ENCODE measurements around the gene ZNF333. TPM values are rescaled to one million over a fixed set of nuclear protein-coding genes. Genes with fewer than 3 reads are reported as not detected.

The ZNF333 gene
- total and polyA plus RNA-seq, 2 of the 4 experiments (the other 2 are of a cell fraction): 9.8 to 15.1 TPM

GRCh38 chr19:14672188-14672872 lies 17.5 kb upstream of the ZNF333 start:
- no peak overlapping the region for H3K56ac ChIP-seq (ENCODE audit: extremely low read depth, insufficient read depth, low read length)
- dilution Hi-C loops (cut with HindIII; ENCODE audit: low sequenced_read_pairs, unreplicated experiment): no loop called here
- CTCF ChIA-PET: no interaction called here
- WGBS, 2 experiments (ENCODE audit: extremely low coverage in 2 of 2, insufficient read length in 1 of 2): no CpG with 5 or more reads among the region's 3 CpGs
- H3K9me3 ChIP-seq (ENCODE audit: control insufficient read depth, insufficient read depth, low read length): no peaks in the 10 kb centered on the region
- POLR2A ChIA-PET (ENCODE audit: unreplicated experiment): no interaction called here
- no TSS peak for BruUV-seq (replicated peaks)
- H3K27ac ChIP-seq (ENCODE audit: insufficient read depth, low read length): no peak overlapping the region
- no peak overlapping the region for H3K4ac ChIP-seq (ENCODE audit: low read depth, low read length)
- no peaks in the 10 kb centered on the region for H3K4me1 ChIP-seq (ENCODE audit: control insufficient read depth, insufficient read depth, low read length)
- H3K23ac ChIP-seq (ENCODE audit: low read depth, low read length): no peak overlapping the region
- no peak overlapping the region for H2AFZ ChIP-seq (replicated peaks; ENCODE audit: low read length, poor library complexity)
- H2BK20ac ChIP-seq (ENCODE audit: low read depth, low read length): no peak overlapping the region
- no peak overlapping the region for H3K9ac ChIP-seq (ENCODE audit: low read depth, low read length)
- DNase-seq (no peak), ATAC-seq (ENCODE audit: low read depth) (no peak)
- no peak overlapping the region for H4K8ac ChIP-seq (ENCODE audit: low read depth in 2 of 2, low read length in 2 of 2)
- no peak overlapping the region for H4K5ac ChIP-seq (ENCODE audit: low read depth, low read length)
- in situ Hi-C loops (cut with MboI; ENCODE audit: low sequenced_read_pairs): no loop called here
- H2AK5ac ChIP-seq (ENCODE audit: low read depth, low read length): no peak overlapping the region
- no peaks in the 10 kb centered on the region for H4K20me1 ChIP-seq (ENCODE audit: insufficient read depth, low read length)
- no peak overlapping the region for H2BK15ac ChIP-seq (ENCODE audit: low read depth, low read length)
- no peak overlapping the region for H2BK120ac ChIP-seq (ENCODE audit: low read depth, low read length)
- H3K27me3 ChIP-seq (ENCODE audit: control insufficient read depth, insufficient read depth, low read length): no peaks in the 10 kb centered on the region
- H4K91ac ChIP-seq (ENCODE audit: insufficient read depth, low read depth, low read length): no peak overlapping the region
- no peak overlapping the region for H3K4me3 ChIP-seq (ENCODE audit: insufficient read depth, low read depth, low read length)
- no peaks in the 10 kb centered on the region for H3K9me1 ChIP-seq (ENCODE audit: insufficient read depth, low read length)
- H3K36me3 ChIP-seq (ENCODE audit: control insufficient read depth, insufficient read depth, low read length): no peaks in the 10 kb centered on the region
- no peak overlapping the region for H2BK5ac ChIP-seq (ENCODE audit: low read depth, low read length, poor library complexity, severe bottlenecking)
- no peak overlapping the region for H3K14ac ChIP-seq (replicated peaks; ENCODE audit: low read depth, low read length)
- no peaks in the 10 kb centered on the region for H3K79me1 ChIP-seq (ENCODE audit: low read depth in 1 of 2, low read length in 2 of 2)
- TF ChIP-seq RFX5 (IDR thresholded peaks at IDR 0.05; ENCODE audit: low read depth, low read length) (no peak), MXI1 (IDR thresholded peaks at IDR 0.05; ENCODE audit: borderline replicate concordance, low read depth, low read length) (no peak), NFE2L2 (IDR thresholded peaks at IDR 0.05; ENCODE audit: low read depth, low read length) (no peak), POLR2A (IDR thresholded peaks at IDR 0.05; ENCODE audit: low read depth, low read length) (no peak), CHD1 (IDR thresholded peaks at IDR 0.05; ENCODE audit: low read depth, low read length) (no peak)
- TF ChIP-seq, protein P1, sequence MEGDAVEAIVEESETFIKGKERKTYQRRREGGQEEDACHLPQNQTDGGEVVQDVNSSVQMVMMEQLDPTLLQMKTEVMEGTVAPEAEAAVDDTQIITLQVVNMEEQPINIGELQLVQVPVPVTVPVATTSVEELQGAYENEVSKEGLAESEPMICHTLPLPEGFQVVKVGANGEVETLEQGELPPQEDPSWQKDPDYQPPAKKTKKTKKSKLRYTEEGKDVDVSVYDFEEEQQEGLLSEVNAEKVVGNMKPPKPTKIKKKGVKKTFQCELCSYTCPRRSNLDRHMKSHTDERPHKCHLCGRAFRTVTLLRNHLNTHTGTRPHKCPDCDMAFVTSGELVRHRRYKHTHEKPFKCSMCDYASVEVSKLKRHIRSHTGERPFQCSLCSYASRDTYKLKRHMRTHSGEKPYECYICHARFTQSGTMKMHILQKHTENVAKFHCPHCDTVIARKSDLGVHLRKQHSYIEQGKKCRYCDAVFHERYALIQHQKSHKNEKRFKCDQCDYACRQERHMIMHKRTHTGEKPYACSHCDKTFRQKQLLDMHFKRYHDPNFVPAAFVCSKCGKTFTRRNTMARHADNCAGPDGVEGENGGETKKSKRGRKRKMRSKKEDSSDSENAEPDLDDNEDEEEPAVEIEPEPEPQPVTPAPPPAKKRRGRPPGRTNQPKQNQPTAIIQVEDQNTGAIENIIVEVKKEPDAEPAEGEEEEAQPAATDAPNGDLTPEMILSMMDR (conservative IDR thresholded peaks at IDR 0.05; ENCODE audit: low read depth, low read length): no peak
- no peak overlapping the region for H3K18ac ChIP-seq (ENCODE audit: low read depth, low read length)
- intact Hi-C loops (cut with micrococcal nuclease): no loop called here
- H2AK9ac ChIP-seq (replicated peaks; ENCODE audit: low read depth, low read length, poor library complexity): no peak overlapping the region
- H3K4me2 ChIP-seq (ENCODE audit: low read depth, low read length): no peak overlapping the region

All from IMR-90 (cell line).